GM18502 (cell line): ENCODE results near the gene KIRREL2.

ENCODE experiments used
- ATAC-seq: cut with Tn5 transposase; IDR thresholded peaks from one replicate; pipeline ENCODE4 v1.9.1; 2021; ENCODE audit warnings: mild to moderate bottlenecking; ENCODE audit not compliant: unreplicated experiment, poor library complexity

The KIRREL2 gene

DNA sequence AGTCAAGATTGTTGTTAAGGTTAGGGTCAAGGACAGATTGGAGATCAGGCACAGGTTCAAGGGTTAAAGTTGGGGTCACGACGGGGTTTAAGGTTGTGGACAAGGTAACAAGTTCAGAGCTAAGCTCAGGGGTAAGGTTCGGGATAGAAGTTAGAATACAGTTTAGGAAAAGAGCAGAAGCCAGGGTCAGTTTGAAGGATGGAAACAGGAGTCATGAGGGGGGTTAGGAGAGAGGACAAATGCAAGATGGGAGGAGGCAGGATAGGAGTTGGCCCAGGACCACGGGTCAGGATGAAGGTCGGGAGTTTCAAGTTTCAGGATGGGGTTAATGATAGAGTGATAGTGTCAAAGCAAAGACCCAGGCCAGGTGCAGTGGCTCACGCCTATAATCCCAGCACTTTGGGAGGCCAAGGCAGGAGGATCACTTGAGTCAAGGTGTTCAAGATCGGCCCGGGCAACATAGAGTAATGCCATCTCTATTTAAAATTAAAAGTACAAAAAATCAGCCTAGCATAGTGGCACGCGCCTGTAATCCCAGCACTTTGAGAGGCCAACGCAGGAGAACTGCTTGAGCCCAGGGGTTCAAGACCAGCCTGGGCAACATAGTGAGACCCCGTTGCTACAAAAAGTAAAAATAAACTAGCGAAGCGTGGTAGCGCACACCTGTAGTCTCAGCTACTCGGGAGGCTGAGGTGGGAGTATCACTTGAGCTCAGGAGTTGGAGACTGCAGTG is 12.1 kb upstream of the KIRREL2 start:
- no peak for ATAC-seq

DNA sequence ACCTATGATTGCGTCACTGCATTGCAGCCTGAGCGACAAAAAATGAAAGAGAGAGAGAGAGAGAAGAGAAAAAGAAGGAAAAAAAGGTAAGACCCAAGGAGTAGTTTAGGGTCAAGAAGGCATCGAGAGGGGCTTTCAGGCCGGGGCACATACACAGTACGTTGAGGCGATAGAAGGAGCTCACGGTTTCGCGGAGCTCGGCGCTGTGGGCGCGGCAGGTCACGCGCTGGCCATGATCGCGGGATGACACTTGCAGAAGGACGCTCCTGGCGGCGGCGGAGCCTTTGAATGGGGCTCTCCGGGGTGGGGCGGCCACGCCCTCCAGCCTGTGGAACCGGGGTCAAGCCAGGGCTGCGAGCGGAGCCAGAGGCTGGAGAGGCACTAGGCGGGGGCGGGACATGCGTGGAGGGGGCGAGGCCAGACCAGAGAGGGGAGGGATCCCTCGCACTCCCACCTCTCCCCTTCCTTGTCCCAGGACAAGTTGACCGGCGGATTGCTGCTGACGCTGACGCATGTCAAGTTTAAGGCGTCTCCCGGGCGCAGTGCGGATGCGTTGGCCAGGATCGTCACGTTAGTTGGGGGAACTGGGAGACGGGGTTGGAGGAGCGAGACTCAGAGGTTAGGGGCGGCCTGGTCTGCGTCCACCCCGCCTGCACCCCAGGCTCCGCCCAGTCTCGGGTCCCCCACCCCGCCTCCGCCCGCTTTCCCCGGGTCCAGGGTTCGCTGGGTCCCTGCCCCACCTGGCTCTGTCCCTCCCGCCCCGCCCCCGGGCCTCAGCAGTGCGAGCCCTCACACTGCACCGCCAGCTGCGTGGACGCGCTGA is 11.3 kb upstream of the KIRREL2 start:
- ATAC-seq: no peak

DNA sequence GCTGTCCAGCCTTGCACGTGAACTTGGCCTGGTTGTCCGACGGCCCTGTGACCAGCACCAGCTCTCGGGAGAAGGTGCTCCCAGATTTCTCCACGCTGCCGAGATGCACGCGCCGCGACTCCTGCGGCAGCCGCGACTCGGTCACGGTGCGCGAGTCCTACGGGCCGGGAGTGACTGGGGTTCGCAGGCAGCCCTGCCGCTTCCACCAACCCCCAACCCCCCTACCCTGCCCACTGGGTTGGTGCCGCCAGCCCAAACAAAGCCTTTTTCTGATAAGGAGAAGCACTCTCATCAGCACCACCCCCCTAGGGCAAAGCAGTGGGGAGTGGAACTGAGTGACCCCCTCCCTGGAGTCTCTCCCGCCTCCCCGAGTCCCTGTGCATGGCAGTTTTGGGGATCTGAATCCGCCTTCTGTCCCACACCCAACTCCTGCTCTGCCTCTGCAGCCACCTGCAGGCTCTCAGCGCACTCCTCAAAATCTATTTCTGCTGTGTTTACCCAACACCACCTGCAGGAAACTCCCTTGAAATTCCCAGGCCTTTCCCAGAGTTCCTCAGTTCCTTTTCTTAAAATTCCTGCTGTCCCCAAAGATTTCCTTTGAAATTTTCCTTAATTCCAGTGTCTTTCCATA is 10.6 kb upstream of the KIRREL2 start:
- no peak for ATAC-seq

DNA sequence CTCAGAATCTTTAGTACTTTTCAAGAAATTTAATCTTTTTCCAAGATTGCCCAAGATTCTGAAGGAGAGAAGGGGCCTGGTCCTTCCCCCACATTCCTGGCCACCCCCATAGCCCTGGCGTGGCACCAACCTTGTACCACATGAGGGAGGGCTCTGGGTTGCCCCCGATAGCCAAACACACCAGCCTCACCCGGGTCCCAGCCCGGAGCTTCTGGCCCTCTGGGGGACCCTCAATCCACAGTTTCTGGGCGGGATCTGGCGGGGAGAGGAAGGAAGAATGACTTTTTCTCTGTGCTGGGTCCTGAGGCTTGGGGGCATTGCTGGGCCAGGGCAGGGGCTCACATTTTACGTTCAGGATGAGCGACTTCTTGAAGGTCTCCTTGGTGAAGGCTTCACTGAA is 8.8 kb upstream of the KIRREL2 start:
- no peak for ATAC-seq

DNA sequence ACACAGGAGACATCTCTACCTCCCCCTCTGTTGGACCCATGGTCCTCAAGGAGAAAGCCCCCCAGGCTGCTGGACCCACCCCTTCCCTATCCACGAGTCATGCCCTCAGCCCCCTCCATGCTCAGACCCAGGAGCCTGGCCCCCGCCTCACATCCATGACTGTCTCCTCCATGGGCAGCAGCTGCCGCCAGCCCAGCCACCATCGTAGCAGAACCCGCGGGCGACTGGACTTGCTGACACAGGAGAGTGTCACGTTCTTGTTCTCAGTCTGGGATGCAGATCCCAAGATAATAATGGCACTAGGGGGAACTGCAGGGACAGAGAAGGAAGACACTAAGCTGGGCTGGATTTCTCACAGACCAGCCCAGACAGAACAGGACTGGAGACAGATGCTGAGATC is 8.2 kb upstream of the KIRREL2 start:
- ATAC-seq: no peak

DNA sequence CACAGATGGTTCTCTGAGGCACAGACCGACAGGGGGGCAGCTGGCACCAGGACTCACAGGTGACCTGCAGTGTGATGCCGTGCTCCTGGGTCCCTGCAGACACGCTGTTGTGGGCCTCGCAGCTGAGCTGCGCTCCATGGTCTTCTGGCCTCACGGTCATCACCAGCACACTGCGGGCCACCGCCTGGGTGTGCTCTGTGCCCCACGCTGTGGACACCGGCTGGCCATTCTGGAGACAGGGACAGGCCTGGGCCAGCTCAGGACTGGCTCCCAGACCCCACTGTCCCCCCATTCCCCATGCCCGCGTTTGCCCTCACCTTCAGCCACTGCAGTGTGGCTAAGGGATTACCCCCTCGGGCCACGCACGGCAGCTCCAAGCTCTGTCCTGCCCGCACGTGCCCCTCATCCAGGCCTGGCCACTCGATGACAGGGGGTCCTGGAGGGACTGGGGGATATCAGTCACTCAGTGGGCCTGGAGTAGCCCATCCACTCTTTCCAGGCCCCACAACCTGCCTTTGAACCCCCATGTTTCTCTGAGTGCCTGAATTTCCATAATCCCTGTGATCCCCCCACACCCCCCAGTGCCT is 7.7 kb upstream of the KIRREL2 start:
- no peak for ATAC-seq

DNA sequence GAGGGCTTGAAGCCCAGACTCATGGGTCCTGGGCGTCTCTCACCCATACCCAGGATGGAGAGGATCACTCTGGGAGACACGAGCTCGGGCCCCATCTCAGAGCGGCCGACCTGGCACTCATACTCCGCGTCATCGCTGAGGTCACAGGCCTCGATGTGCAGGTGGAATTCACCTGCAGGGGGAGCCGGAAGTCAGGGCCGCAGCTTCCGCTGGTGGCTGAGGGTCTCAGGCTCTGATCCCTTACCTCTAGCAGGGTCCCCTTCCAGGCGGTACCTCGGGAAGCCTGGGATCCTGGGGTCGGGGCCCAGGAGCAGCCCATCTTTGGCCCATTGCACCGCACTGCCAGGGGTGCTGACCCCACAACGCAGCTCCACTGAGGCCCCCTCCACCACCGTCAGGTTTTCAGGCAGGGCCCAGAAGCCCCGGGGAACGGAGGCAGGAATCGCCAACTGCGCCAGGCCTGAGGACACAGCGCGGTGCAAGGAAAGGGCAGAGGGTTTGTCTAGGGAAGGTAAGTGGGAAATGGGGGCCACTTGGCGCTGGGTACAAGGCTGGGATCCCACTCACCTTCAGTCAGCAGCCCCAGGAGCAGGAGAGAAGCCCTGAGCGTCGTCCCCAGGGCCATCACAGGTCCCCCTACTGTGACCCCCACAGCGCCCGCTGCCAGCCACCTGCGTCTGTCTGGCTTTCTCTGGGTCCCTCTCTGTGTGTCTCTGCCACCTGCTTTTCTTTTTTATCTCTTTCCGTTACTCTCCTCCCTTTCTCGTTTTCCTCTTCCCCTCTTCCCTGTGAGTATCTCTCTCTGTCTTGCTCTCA is 5.3 kb upstream of the KIRREL2 start:
- no peak for ATAC-seq

DNA sequence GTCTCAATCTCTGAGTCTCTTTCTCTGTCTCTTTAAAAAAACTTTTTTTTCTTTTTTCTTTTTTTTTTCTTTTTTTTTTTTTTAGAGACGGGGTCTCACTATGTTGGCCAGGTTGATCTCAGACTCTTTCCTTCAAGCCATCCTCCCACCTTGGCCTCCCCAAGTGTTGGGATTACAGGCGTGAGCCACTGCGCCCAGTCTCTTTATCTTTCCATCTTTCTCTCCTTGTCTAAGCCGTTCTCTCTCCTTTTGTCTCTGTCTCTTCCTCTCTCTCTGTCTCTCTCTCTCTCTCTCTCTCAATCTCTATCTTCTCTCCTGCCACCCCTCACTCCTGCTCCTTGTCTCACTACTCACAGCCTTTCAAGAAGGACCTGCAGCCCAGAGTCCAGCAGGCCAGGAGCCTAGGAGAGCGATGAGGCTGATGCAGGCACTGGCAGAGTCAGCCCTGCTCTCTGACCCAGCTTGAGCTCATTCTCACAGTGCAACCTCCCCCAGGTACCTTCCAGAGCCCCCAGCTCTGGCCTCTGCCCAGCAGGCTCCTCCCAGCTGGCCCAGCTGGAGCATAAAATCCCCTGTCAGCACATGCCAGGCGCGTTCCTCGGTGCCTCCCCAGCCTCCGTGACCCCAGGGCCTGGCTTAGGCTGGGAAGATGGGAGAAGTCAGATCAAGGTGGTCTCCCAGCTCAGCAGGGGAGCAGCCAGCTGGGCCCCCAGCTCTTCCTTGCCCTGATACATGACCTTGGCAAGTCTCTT is 4.5 kb upstream of the KIRREL2 start, which contains the start of gene NPHS1:
Gene NPHS1 (minus strand): TSS at position 476 of the 752 bp plus-strand sequence. CDS start 667 bp downstream, outside the sequence.
- no peak for ATAC-seq

DNA sequence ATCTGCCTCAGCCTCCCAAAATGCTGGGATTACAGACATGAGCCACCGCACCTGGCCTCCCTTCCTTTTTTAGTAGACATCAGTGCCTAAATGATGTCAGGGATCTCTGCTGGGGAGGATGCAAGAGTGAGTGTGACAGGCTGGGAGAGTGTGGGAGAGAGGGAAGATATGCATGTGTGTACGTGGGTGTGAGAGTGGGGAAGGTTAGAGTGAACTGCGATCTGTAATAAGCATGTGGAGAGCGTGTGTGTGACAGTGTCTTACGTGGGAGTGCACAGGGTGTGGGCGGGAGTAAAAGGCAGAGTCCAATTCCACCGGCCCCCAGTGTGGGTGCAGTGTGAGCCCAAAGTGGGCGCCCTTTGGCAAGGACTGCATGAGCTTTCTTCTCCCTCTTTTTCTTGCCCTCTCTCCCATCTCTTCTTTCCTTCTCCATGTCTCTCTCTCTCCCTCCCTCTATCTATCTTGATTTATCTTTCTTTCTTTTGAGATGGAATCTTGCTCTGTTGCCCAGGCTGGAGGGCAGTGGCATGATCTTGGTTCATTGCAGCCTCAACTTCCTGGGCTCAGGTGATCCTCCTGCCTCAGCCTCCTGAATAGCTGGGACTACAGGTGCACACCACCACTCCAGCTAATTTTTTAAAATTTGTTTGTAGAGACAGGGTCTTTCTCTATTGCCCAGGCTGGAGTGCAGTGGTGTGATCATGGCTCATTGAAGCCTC is 3.5 kb upstream of the KIRREL2 start:
- ATAC-seq: no peak

DNA sequence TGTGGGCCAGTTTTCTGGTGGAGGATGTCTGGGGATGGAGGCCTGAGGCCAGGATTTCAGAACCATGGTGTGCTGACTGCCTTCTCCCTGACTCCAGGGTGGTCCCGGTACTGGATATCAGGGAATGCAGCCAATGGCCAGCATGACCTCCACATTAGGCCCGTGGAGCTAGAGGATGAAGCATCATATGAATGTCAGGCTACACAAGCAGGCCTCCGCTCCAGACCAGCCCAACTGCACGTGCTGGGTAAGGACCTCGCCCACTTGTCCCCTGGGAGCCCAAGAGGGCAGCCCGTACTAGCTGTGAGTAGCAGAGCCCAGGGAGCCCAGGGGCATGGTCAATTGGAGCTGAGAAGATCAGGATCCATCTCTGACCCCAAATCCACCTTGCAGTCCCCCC is 1.6 kb downstream of the KIRREL2 start:
- no peak for ATAC-seq

DNA sequence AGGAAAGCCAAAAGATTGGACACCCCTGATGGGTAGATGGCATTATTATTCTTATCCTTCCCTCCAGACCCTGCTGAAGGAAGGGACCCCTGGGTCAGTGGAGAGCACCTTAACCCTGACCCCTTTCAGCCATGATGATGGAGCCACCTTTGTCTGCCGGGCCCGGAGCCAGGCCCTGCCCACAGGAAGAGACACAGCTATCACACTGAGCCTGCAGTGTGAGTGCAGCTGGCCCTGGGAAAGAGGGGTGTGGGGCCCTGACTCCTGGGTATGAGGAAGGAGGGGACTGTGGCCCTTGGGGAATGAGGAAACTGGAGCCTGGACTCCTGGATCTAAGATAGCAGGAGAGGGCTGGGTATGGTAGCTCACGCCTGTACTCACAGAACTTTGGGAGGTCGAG is 2.7 kb downstream of the KIRREL2 start:
- no peak for ATAC-seq

DNA sequence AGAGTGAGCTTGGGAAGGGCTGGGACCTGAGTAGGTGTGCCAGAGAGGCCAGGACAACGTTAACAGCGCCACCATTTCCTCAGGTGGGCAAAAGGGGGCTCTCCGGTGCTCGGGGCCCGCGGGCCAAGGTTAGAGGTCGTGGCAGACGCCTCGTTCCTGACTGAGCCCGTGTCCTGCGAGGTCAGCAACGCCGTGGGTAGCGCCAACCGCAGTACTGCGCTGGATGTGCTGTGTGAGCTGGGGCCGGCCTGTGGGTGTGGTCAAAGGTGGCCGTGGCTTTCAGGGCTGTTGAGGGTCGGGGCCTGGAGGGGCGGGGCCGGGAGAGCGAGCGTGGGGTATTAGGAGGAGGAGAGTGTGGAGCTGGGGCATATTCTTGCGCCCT is 3.7 kb downstream of the KIRREL2 start:
- no peak for ATAC-seq

DNA sequence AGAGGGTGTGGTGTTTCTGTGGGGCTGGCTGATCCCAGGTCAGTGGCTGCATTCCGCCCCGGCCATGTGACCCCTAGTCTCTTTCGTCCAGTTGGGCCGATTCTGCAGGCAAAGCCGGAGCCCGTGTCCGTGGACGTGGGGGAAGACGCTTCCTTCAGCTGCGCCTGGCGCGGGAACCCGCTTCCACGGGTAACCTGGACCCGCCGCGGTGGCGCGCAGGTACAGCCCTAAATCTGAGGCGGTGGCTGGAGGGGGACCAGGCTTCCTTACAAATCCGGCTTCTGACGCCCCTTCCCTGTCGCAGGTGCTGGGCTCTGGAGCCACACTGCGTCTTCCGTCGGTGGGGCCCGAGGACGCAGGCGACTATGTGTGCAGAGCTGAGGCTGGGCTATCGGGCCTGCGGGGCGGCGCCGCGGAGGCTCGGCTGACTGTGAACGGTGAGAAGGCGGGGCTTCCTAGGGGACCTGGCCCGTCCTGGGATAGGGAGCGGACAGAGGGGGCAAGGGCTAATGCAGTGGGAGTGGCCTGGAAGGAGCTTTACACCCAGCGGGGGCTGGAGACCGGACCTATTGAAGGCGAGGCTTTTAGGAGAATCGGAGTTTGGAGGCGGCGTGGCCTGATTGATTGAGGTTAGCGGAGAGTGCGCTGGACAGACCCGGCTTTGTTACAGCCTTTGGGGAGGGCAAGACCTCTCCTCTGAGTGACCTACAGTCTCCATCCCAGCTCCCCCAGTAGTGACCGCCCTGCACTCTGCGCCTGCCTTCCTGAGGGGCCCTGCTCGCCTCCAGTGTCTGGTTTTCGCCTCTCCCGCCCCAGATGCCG is 4.3 kb downstream of the KIRREL2 start:
- ATAC-seq: no peak

DNA sequence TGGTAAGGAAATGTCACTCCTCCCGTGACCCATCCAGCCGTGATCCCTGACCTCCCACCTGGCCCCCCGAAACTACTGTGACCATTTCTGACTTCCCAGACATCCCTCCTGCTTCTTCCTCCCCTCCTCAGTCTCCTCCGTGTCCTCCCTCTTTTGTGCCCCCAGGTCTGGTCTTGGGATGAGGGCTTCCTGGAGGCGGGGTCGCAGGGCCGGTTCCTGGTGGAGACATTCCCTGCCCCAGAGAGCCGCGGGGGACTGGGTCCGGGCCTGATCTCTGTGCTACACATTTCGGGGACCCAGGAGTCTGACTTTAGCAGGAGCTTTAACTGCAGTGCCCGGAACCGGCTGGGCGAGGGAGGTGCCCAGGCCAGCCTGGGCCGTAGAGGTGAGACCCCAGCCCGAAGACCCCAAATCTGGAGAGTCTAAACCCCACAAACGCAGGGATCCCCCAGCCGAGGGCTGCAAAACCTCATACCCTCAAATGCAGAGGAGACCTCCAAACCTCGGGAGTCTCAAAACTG is 5.0 kb downstream of the KIRREL2 start:
- ATAC-seq: no peak

DNA sequence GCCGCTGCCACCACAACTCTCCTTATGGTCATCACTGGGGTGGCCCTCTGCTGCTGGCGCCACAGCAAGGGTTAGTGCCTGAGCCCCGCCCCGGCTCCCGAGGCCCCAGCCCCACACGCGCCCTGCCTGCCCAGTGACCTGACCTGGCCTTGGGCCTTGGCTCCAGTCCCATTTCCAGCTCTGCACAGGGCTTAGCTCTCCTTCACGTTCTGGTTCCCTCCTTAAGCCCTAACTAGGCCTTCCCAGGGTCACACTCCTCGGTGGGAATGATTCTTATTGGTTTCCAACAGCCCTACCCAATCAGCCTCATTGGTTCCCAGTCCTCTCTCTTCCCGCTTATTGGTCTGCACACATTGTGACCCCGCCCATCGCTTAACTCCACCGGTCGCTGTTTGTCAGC is 5.8 kb downstream of the KIRREL2 start:
- no peak for ATAC-seq

DNA sequence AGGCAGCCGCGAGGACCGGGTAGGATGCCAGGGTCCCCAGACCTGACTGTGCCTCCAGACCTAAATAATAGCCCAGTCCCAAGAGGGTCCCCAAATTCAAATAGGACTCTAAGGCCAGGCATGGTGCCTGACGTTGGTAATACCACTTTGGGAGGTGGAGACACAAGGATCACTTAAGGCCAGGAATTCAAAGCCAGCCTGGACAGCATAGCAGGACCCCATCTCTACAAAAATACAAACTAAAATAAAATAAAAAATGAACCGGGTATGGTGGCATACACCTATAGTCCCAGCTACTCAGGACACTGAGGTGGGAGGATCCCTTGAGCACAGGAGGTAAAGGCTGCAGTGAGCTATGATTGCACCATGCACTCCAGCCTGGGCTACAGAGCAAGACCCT is 6.3 kb downstream of the KIRREL2 start:
- ATAC-seq: no peak

DNA sequence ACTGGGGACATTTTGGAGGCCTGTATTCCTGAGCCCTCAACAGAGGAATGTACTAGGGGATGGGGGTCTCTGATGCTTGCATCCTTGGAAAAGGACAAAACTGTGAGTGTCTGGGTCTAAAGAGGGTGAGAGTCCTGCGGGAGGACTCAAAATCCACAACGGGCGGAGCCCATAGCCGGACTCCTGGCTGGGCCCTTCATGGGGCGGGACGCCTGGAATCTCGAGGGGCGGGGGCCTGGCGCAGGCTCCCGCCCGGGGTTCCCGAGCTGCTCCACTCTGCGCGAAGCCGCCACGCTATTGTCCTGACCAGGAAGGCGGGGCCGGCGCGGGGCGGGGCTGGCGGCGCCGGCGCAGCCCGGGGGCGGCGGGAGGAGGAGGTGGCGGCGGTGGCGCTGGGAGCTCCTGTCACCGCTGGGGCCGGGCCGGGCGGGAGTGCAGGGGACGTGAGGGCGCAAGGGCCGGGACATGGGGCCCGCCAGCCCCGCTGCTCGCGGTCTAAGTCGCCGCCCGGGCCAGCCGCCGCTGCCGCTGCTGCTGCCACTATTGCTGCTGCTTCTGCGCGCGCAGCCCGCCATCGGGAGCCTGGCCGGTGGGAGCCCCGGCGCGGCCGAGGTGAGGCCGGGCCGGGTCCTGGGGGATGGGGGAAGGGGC is 11.6 kb downstream of the KIRREL2 start, which contains the start of gene APLP1:
Gene APLP1 (plus strand): TSS at position 403 of the 651 bp plus-strand sequence. CDS start 63 bp downstream, at position 466.
- ATAC-seq: peak; percentile 53
